Measurements from ENCODE around the gene GPR107.

DNA sequence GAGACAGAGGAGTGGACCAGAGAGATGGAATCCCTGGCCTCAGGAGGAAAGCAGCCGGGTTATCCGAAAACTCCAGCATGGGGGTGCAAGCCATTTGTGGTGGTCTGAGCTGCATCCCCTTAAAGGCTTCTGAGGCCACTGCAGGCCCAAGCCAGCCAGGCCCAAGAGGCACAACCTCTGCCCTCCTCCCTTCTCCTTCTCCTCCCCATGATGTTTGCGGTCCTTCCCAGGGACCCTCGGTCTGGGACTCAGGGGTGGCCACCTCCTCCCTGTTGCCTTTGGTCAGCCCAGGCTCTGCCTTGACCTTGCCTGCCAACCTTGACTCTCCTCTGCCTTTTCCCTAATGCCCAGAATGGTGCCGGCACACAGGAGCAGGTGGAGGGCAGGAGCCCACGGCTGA lies 123.1 kb downstream of the GPR107 start:
- TF ChIP-seq, protein P1, sequence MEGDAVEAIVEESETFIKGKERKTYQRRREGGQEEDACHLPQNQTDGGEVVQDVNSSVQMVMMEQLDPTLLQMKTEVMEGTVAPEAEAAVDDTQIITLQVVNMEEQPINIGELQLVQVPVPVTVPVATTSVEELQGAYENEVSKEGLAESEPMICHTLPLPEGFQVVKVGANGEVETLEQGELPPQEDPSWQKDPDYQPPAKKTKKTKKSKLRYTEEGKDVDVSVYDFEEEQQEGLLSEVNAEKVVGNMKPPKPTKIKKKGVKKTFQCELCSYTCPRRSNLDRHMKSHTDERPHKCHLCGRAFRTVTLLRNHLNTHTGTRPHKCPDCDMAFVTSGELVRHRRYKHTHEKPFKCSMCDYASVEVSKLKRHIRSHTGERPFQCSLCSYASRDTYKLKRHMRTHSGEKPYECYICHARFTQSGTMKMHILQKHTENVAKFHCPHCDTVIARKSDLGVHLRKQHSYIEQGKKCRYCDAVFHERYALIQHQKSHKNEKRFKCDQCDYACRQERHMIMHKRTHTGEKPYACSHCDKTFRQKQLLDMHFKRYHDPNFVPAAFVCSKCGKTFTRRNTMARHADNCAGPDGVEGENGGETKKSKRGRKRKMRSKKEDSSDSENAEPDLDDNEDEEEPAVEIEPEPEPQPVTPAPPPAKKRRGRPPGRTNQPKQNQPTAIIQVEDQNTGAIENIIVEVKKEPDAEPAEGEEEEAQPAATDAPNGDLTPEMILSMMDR (conservative IDR thresholded peaks at IDR 0.05; ENCODE audit: low read depth, low read length), result no peak
- TF ChIP-seq EZH2 (IDR thresholded peaks at IDR 0.05; ENCODE audit: borderline replicate concordance, low read depth, low read length, poor library complexity, severe bottlenecking), result no peak
